ENCODE results near the gene NABP1.
"Not testable (repeated sequence)": the region's sequence is repeated elsewhere in the genome, so short reads cannot be mapped to it uniquely, and the experiment has no call there.

The NABP1 gene, protein sequence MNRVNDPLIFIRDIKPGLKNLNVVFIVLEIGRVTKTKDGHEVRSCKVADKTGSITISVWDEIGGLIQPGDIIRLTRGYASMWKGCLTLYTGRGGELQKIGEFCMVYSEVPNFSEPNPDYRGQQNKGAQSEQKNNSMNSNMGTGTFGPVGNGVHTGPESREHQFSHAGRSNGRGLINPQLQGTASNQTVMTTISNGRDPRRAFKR

DNA sequence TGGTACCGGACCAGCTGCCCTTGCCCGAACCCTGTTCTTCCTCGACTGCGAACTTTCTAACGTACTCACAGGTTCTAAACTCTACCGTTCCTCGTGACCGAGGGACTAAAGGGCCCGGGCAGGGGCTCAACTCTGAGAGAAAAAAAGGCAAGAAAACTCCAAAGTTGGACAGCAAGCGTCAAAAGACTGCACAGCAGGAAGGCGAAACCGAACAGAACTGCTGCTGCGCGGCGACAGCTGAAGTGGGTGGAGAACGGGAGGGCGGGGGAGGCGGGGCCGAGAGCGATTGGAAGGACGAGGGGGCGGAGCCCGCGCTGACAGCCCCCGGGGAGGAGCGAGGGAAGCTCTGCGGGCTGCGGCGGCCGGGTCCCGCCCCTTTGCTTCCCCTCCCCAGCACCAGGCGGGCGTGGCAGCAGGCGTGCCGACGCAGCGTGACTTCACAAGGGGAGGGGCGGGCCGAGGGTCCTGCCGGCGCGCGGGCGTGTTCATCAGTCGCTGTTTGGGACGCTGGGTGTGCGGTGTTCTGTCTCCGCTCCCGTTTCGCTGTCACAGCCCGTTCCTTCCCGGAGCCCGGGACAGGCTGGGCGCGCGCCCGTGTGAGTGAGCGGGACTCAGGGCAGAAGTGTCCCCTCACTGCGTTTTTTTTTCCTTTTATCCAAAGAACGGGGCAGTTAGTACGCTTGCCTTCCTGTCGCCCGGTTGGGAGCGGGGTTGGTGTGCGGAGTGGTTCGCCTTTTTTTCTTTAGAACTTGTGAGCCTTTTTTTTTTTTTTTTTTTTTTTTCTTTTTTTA, at the start of gene NABP1:
TSS of gene NABP1 (plus strand) at position 491 of the 791 bp plus-strand sequence. CDS start 479 bp downstream, outside the sequence.
- peak; percentile 99 for DNase-seq

DNA sequence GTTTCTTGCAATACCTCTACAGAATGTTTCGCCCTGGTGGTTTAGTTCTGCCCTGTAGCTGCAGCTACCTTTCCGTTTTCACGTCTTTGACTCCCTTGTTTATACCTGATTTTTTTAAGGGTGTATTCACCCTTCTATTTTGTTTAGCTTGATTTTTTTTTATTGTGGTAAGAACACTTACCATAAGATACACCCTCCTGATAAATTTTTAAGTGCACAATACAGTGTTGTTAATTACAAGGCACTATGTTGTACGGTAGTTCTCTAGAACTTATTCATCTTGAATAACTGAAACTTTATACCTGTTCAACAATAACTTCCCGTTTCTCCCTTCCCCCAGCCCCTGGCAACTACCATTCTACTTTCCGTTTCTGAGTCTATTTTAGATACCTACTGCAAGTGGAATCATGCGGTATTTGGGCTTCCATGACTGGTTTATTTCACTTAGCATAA, 48.9 kb upstream of the NABP1 start:
- DNase-seq = no peak

DNA sequence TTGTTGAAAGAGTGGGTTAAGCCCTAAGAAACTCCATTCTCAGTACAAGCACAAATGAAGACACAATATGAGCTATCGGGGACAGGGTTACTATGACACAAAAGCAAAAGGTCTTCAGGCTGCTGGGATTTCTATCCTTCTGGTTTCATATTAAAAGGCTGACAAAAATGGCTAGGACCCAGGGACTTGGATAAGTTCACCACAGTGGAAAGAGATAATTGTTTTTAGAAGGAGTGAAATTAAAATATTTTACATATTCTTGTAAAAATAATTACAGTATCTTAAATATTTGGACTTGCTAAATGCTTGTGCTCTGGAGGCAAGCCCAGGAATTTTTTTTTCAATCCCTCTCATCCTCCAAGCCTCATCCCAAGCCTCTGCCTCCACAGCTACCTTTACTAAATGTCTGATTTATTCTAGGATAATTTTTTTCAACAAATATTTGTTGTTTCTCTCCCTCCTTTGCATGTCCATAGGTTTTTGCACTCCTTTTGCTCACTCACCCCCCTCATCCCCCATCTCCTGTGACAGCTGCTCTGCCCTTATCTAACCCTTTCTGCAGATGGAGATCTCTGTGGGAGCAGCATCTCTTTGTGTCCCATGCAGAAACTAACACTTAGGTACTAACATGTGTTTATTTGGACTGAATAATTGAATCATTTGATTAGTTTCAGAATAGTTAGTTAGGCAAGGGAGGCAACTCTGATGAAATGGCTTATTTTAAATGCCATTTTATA, 47.8 kb upstream of the NABP1 start:
- no peak for DNase-seq

DNA sequence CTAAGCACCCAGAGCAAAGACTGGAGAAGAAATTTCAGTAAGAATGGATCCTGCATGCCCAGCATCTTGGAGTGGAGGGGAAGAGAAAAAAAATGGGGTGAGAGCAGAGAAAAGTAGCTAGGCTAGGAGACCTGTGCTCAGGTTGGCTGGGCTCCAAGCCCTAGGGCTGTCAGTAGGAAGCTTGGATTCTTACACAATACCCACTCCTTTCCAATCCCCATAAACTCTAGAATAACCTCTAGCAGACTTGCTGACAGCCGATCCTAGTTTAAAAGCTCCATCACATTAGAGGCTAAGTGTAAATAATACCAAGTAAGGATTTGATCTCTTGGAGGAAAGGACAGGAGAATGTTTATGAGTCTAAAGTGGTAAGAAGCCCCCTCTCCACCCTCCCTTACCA, 46.2 kb upstream of the NABP1 start:
- DNase-seq = no peak

DNA sequence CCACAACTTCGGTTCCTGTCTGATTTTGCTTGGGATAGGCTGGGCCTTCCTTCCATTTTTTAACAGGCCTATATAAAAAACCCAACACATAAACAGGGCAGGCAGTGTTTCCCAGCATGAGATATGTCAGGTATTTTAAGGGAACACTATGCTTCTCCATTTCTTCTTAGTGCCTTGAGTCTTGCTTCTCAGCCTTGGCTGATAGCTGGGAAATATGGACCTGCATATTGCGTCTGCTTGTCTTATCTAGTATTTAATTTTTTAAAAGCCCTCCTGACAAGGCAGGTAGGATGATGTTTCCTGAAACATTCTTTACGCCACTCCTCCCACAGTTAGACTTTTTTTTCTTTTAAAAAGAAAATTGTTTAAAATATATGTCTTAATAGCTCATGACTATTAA, 45.5 kb upstream of the NABP1 start:
- DNase-seq = no peak

DNA sequence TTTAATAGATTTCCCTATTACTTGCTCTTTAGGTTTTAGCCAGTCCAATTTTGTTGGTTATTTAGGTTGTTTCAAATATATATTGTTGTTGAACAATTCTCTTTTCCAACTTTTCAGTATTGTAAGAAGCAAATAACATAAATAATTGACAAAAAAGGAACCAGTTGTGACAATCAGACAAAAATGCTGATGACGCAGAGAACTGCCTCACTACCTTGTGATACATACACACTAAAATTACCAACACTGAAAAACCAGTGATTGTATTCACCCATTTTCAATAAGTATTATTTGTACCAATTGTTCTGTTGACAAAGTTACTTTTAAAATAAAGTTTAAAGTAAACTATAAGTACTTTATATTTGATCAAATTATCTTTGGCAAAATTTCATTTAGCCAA, 43.1 kb upstream of the NABP1 start:
- no peak for DNase-seq

DNA sequence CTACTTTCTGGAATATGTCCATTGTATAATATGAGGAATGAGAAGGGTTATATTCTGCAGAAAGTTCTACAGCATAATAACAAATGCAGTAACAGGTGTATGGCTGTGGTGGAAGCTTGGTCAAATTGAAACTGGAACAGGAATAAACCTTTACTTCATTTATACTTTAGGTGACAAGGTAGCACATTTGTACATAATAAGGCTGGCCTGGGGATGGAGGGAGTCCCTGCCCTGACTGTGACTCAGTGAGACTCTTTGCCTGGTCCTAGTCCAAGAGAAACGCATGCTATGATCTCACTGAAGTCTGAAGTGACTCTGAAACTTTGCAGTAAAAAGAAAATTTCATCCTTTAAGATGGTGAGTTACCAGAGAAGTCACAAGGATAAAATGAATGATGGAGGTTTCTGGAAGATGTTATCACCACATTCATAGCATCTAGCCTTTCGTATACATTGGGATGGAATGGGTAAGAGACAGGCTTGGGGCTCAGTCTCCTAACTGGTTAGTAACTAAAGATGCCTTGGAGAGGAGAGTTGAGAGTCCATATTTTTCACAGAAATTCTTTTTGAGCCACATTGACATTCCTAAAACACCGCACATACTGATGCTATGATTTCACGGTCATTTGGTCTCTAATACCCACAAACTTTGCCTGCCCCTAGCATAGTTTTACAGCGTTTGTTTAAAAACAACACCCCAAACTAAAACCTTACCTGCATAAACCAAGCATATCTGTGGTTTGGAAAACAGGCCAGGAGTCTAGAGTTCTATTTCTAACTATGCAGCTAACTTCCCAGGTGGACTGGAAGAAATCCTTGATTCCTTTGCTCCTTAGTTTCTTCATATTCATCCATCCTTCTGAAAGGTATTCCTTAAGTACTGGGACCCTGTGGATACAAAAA, 42.4 kb upstream of the NABP1 start:
- peak; percentile 34 for DNase-seq

DNA sequence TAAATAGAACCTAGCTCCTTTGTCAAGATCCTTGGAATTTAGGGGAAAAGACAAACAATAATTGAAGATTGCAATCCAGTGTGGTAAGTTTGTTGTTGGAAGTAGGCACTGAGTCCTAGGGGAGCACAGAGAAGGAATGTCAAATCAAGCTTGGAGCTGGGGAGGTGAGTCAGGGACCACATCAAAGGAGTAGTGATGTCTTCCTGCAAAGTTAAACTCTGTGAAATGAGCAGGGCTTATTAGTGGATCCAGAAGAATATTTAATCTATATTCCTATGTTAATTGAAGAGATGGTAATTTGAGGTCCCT, 41.7 kb upstream of the NABP1 start:
- no peak for DNase-seq

DNA sequence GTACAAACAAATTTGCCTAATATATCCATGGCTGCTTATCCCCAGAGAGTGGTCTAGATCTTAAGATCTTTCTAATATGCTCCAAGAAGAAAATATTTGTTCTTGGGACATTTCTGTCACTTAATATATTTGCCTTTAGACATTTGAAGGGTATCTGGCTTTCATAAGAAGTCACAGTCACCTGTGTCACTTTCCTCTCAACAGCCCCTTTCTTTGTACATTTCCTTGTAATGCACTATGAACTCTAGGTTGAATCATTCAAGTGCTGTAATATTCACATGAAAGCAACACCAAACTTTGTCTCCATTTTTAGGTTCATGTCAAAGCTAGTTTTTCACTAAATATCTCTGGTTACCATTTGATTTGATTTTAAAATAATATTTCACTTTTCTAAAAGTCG, 41.4 kb upstream of the NABP1 start:
- no peak for DNase-seq

DNA sequence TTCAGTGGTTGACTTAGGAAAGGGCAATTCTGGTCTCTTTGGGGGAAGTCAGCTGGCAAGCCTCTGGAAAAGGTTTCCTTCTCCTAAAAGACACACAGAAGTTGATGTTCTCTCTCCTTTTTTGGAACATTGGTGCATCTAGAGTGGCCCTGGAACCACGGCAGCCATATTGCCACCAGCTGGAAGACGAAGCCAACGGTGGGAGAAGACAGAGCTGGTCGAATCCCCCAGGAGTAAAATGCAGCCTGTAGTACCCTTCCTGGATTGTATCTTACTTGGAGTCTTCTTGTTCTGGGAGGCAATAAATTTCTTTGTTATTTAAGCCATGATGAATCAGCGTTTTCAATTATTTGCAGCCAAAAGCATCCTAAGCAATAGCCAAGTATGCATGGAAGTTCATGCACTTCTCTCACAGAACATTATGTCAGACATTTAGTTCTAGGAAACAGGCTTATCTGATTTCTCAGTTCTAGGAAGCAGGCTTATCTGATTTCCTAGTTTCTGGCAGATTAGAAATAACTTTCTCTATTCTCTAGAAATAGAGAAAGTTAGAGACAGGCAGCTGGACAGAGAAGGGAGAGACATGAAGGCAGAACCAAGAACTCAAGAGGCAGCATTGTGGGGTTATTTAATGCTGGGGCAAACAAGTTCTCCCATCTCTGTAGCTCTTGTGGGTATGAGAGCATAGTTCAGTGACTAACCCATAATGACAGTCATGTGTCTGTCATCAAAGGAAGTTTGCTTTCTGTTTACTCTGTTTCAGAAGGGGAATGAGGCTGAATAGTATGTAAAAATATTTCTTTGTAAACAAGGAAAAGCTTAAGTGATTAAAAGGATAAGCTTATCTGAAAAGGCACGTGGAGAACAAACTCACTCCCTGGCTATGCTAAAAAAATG, 40.5 kb upstream of the NABP1 start:
- DNase-seq = no peak

DNA sequence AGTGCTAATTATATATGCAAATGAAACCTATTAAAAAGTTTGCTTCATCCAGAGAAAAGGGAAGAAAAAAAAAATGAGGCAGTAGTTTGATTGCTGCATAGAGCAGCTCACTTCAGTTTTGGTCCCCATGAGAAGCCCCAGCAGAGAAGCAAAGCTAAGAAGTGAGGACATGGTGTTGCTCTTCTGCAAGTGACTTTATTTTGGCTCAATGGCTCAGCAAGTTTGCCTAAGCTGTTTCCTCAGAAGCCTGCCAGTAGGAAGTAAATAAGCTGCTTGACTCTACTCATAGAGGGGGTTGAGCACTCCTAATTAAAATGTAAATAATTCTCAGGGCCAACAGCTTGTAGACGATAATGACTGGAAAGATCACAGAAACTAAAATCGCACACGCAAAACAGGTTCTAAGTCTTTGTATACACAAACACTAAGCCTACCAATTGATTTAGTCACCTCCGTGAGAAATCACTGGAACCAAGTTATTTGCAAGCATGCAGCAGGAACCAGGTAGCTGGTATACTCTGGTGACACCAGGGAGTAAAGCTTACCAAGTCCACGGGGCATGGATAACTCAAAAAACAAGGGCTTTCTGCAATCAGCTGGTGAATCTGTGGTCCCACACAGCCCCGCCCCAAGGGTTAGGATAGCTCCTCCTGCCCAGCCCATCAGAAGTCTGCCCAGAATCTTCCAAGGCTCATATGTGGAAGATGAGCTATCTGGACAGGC, 39.7 kb upstream of the NABP1 start:
- peak; percentile 10 for DNase-seq

DNA sequence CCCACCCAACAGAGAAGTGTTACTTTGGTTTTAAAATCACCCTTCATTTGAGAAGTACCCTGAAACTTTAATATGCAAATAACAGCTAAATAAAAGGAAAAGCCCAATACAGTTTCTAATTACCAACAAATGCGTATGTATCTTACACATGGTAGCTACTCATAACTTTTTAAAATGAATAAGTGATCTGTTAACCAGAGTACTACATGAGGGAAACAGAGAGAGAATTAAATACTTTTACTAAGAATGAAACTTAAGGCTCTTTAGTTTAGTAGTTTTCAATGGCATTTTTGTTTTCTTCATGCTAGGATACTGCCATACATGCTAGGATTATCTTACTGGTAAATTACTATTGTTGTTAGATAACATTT, 39.1 kb upstream of the NABP1 start:
- DNase-seq = no peak

DNA sequence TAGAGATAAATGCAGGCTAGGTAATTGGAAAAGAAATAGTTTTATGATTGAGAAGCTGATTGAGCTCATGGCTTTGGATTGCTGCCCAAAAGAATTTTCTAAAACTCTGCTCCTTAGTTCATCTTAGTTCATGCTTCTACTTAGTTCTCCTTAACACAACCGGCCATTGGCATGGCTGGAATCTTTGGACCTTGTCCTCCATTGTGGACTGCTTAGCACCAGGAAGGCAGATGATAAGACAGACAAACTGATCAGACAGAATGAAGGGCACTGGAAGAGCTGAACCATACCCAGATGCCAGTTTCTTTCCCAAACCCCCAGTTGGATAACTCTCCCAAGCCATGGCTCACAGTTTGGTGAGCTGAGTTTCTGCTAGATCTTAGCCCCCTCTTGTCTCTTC, 36.3 kb upstream of the NABP1 start:
- no peak for DNase-seq

DNA sequence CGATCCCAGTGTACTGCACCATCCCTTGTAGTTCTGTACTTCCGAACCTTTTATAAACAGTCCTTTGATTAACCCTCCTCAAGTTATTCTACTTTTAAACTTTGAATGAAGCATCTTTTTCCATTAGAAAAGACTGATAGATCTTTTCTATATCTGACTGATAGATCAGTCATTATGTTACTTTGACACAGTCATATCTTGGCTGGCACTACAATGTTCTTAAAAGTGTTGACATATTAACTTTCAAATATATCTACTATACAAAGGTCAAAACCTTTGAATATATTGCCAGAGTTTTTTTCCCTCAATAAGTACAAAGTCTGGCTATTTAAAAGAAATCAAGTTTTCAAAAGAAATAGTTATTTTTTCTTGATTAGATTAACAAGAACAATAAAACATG, 35.4 kb upstream of the NABP1 start:
- DNase-seq = no peak

DNA sequence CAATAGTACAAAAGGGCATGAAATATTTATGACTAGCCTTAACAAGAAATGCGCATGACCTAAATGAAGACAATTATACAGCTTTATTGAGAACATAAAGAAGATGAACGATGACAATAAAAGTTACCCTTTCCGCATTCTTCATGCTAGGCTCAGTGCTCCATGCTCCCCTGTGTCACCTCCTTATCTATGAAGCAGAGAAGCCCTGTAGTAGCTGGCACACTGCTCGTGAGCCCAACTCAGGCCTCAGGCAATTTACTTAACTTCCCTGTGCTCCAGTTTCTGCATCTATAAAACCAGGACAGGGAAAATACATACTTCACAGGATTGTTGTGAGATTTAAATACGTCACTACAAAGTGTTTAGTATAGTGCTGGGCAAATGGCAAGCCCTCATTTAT, 34.5 kb upstream of the NABP1 start:
- no peak for DNase-seq

DNA sequence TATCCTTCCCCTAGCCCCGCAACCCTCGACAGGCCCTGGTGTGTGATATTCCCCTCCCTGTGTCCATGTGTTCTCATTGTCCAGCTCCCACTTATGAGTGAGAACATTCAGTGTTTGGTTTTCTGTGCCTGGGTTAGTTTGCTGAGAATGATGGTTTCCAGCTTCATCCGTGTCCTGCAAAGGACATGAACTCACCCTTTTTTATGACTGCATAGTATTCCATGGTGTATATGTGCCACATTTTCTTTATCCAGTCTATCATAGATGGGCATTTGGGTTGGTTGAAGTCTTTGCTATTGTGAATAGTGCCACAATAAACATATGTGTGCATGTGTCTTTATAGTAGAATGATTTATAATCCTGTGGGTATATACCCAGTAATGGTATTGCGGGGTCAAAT, 33.3 kb upstream of the NABP1 start:
- DNase-seq = not testable (repeated sequence)

DNA sequence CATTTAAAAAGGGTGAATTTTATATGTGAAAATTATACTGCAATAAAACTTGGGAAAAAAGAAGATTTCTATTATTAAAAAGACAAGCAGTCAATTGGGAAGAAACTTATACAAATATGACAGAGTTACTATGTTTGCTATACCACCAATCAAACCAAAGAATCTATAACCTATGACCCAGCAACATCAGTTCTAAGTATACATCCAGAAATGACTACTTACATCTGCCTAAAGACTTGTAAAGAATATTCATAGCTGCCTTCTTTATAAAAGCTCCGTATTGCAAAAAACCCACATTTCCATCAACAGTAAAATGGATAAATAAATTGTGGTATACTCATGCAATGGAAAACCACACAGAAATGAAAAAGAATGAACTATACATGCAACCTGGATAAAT, 32.9 kb upstream of the NABP1 start:
- DNase-seq = no peak

DNA sequence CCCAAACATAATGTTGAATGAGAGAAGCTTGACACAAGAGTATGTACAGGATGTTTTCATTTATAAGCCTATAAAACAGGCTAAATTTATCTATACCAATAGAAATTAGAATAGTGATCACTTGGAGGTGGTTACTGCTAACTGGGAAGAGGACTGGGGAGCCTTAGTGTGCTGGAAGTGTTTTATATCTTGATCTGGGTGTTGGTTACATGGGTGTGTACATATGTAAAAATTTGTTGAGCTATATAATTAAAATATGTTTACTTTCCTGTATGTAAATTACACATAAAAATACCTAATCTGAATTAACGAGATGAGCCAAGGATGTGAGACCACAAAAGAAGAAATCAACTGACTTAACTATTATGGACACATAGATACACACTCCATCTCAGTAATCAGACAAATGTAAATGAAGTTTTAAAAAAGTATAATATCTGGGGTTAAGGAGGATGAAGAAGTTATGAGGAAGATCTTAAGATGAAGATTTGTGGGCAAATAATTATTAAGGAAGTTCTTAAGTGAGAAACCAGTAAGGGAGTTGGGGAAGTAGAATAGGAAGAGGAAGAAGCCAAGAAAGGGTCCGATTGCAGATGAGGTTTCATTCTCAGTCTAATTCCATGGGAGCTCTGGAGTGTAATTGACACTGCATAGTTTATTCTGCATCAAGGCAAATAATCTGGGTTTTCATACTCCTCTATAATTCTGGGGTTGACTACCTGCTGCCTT, 32.3 kb upstream of the NABP1 start:
- no peak for DNase-seq

DNA sequence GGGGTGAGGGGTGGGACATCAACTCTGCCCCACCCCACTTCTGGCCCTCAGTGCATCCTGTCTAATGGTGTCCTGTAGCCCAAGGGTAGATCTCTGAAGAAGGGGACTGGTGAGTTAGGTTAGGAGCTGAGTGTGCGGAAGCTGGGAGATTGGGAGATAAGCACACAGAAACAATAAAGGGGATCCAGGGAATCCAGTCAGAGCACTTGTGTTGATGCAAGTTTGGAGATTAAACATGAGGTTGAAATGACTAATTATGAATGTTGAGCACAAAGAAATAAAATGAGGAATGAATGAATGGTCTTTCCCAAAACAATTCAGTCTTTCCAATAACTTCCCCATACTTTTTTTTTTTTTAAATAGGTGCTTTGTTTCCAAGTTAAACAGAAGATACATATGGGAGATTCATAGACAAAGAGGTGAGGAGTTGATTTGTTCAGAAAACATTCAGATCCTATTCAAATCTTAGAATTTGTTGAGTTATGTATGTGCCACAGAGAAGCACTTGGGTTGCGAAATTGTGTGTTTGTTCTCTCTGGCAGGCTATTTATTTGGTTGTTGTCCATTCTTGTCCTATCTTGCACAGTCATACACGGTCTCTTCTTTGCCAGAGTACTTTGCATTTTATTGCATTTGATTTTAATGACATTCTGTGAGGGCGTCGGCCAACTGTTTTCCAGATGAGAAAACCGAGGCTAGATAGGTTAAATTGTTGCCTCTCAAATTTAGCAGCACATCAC, 31.6 kb upstream of the NABP1 start:
- no peak for DNase-seq

DNA sequence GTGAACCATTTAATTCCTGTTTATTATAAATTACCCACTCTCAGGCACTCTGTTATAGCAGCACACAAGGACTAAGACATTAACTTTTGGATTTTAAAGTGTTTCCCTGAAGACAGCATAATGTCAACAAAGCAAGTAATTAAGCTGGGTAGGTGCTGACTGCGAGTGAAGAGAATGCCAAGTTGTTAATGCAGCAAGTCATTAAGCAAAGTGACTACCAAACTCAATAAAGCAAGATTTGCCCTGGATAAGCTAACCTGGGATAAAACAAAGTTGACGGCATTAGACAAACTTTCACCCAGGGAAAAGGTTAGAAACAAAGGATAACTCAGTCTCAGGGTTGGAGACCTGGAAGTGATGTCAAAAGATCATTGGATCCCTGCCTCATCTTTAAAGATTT, 28.4 kb upstream of the NABP1 start:
- DNase-seq = no peak
